ENCODE measurements around the gene NUP54.

- TF ChIP-seq CTCF (IDR thresholded peaks at IDR 0.05; ENCODE audit: insufficient read depth, low read length, poor library complexity, severe bottlenecking) (no peak), EZH2phosphoT487 (conservative IDR thresholded peaks at IDR 0.05; ENCODE audit: low read length) (no peak)
Observed at GRCh38 chr4:76090241-76090691, 57.9 kb downstream of the NUP54 start.

All from SU-DHL-6 (cell line).